ENCODE data around the gene MGAT5B.

MGAT5B gene

DNA sequence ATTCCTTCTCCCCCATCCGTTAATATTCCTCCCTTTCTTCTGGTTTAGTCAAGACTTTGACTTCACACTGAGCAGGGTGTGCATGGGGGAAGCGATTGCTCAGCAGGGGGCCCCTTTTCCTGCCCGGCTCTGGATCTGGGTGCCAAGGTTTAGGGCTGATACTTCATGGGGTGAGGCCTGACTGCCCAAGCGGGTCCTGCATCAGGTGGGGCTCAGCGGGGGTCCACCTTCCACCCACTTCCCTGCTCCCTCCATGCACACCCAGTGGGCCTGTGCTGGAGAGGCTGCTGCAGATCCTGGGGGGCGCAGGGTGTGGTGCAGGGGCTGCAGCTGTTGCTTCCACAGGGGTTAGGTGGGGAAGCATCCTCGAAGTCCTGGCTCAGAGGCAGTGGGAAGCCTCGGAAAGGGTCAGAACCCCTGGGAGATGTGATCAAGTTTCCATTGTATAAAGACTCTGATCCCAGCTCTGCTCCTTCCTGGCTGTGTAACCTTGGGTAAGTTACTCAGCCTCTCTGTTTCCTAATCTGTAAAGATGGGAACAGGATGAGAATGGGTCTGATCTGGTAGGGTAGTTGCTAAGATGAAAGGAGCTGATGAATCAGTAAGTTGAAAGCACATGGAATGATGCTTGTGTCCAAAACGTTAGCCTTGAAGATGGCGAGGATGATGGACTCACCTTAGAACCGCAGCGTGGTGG lies 53.3 kb downstream of the MGAT5B start:
- TF ChIP-seq, protein P1, sequence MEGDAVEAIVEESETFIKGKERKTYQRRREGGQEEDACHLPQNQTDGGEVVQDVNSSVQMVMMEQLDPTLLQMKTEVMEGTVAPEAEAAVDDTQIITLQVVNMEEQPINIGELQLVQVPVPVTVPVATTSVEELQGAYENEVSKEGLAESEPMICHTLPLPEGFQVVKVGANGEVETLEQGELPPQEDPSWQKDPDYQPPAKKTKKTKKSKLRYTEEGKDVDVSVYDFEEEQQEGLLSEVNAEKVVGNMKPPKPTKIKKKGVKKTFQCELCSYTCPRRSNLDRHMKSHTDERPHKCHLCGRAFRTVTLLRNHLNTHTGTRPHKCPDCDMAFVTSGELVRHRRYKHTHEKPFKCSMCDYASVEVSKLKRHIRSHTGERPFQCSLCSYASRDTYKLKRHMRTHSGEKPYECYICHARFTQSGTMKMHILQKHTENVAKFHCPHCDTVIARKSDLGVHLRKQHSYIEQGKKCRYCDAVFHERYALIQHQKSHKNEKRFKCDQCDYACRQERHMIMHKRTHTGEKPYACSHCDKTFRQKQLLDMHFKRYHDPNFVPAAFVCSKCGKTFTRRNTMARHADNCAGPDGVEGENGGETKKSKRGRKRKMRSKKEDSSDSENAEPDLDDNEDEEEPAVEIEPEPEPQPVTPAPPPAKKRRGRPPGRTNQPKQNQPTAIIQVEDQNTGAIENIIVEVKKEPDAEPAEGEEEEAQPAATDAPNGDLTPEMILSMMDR (IDR thresholded peaks at IDR 0.05) = no peak

DNA sequence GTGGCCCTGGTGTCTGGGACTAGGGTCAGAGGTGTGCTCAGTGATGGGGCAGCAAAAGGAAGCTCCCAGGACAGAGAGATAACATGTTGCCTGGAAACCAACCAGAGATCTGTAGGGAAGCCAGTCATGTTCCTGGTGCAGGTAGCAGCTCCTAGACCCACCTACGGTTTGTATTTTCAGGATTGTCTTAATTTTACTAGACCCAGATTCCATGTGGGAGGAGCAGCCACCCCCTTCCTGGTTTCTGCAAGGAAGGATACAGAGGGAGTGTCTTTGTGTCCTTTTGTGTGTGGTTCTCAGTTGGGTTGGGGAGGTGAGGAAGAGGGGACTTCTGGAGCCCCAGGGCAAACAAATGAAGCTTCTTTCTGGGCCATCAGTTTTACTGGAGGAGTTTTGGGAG lies 53.9 kb downstream of the MGAT5B start:
- TF ChIP-seq, protein P1 (IDR thresholded peaks at IDR 0.05) = no peak

DNA sequence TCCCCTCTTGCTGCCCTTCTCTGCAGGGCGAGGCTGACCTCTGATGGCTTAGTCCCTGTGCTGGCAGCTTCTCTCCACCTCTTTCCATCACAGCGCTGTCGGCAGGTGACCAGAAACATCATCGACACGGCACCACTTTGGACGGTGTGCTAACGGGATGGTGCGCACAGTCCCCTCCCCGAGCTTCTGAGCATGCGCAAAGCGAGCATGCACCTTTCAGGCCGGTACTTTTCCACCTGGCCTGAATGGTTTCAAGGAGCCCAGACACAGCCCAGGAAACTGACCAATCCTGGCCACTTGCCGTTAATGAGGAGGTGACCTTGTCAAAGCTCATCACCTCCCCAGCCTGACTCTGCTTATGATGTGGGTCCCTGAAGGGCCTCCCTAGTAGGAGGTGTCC lies 54.8 kb downstream of the MGAT5B start:
- TF ChIP-seq, protein P1 (IDR thresholded peaks at IDR 0.05) = no peak

DNA sequence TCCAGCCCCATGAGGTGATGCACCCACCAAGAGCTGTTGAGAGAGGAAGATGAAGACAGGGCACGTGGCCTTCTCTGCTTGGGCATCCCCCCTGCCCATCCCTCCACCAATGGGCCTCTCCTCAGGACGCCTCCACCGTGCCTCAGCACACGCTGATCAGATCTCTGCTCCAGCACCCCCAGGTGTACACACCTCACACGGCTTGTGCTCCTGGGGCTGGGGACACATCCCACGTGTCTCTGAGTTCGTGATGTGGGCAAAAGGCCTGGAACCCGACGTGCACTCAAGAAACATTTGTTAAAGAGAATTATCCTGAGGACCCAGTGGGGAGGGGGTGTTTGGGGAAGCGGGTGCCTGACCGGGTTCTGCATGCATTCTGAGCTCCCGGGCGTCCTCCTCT lies 55.3 kb downstream of the MGAT5B start:
- TF ChIP-seq, protein P1 (IDR thresholded peaks at IDR 0.05) = no peak

DNA sequence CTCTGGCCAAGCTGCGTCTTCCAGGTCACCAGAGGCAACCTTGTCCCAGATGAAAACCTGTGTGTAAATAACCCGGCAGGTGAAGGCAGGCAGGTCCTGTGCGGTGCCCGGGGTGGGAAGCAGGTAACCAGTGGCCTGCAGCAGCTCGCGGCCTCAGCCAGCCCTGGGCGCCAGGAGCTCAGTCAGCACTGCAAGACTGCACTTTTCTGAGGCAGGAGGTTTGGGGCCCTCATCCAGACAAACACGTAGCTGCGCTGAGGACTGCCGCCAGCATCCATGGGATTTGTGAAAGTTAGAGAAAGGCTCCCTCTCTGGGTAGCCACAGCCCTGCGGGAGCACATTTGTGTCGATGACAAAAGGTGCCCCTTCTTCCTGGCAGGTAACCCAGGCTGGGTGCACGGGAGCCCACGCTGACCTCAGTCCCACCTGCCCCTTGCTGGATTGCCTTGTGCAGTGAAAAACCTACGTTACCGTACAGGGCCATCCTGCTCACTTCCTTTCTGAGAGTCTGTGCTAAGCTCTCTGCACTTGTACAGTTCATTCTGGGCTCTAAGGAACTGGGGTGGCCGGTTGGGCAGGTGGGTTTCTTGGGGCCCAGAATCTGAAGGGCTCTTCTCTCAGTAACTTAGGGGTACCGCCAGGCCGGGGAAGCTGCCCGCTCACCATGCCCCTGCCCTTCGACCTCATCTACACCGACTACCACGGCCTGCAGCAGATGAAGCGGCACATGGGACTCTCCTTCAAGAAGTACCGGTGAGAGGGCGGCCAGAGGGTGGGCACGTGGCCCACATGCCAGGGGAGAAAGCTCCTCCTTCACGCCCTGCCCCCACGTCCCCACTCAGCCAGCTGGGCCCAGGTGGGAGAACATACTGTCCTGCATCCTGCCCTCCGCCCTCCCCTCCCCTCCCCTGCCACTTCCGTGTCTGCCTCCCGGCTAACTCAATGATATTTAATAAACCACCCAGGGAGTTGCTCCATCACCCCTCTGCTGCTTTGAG lies 56.4 kb downstream of the MGAT5B start:
- TF ChIP-seq, protein P1 (IDR thresholded peaks at IDR 0.05) = no peak

DNA sequence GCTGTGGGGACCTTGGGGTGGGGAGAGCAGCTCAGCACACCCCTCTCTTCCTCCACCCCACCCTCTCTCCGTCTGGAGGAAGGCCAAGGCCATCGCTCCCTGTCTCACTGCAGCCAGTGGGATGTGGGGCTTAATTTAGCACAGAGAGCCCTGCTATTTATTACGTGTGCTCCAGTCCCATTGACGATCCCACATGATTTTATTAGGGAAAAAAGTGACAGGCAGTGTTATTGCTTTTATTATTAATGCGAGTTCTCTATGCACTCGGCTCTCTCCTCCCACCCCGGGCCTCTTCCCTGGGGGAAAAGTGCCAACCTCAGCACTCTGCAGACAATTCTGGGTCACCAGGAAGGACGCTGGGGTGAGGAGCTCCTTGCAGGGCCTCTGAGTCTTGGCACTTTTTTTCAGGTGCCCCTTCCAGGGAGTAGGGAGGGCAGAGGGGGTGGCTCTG lies 57.3 kb downstream of the MGAT5B start:
- TF ChIP-seq, protein P1 (IDR thresholded peaks at IDR 0.05) = no peak

DNA sequence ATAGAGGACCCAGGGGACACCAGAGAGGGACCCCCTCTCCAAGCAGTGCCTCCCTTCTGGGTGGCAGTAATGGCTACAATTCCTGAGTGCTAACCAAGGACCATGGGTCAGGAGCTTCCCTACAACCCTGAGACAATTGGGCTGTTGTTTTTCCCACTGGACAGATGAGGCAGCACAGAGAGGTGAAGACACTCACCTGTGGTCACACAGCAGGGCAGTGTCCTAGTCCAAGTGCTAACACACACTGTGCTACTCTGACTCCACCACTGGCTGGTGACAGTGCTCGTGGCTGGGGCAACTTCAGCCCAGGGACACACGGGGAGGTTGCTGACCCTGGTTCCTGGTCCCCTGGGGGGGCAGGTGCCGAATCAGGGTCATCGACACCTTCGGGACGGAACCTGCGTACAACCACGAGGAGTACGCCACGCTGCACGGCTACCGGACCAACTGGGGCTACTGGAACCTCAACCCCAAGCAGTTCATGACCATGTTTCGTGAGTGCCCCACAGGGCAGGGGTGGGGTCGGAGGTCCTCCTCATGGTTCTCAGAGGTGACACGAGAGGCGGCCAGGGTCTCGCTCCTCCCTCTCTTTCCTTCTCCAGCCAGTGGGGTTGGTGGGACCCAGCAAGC lies 58.1 kb downstream of the MGAT5B start:
- TF ChIP-seq, protein P1 (IDR thresholded peaks at IDR 0.05) = no peak

Measured in LNCAP (cell line).